Left ventricle myocardium inferior (tissue), 1 donor: Measurements from ENCODE around the gene PNPLA8. TPM values are rescaled to one million over a fixed set of nuclear protein-coding genes. Genes with fewer than 3 reads are reported as not detected.

Experiments
- DNase-seq: peaks from one replicate; pipeline ENCODE4 v3.0.0-alpha.2; 2020
- H3K27ac ChIP-seq: fragments of 200-600 bp; replicated peaks from 2 replicates; pipeline ENCODE4 v1.8.0; 2021
- H3K27me3 ChIP-seq: fragments of 200-600 bp; 2 replicates; pipeline ENCODE4 v1.8.0; 2021; ENCODE audit warnings: low read depth
- H3K36me3 ChIP-seq: fragments of 200-600 bp; 2 replicates; pipeline ENCODE4 v1.8.0; 2021
- H3K4me1 ChIP-seq: fragments of 200-600 bp; 2 replicates; pipeline ENCODE4 v1.8.0; 2021
- H3K4me3 ChIP-seq: fragments of 200-600 bp; 2 replicates; pipeline ENCODE4 v1.8.0; 2021; ENCODE audit warnings: mild to moderate bottlenecking, moderate library complexity
- H3K9me3 ChIP-seq: fragments of 200-600 bp; replicated peaks from 2 replicates; pipeline ENCODE4 v1.8.0; 2021
- CTCF ChIP-seq: fragments of 200-600 bp; IDR thresholded peaks from 2 replicates; pipeline ENCODE4 v1.8.0; 2021; ENCODE audit warnings: antibody characterized with exemption, mild to moderate bottlenecking, borderline replicate concordance
- intact Hi-C: fragments of 100-400 bp; cut with micrococcal nuclease; formaldehyde crosslinking; loops from one replicate; pipeline ENCODE4 v1.11.0; 2022
- total RNA-seq: library from RNA; stranded (reverse); fragmentation: NEBNext Ultra II Directional; extraction: Animal tissue kit (Norgen Biotek cat#: 25700); gene quantifications from one replicate; pipeline ENCODE4 v1.2.1, GENCODE V29; 2021
- donor health status: DM: no; HTN: yes; CAD: no; lungs with severe emphysema.

PNPLA8 gene
- total RNA-seq, 1 donor from 2014 or later: 32.4 TPM

- TF ChIP-seq CTCF: peak; percentile 85
- Histone ChIP-seq H3K9me3 (no peaks in the 10 kb centered on the region), H3K4me3 (no peak overlapping the region), H3K27ac (no peak overlapping the region), H3K36me3 (peaks cover 59% of the 10 kb centered on the region), H3K4me1 (no peaks in the 10 kb centered on the region), H3K27me3 (no peaks in the 10 kb centered on the region)
- intact Hi-C loops: loop anchor here (5.0 kb wide), 1 partner anchor 315 kb away; no protein-coding TSS in a partner anchor
- DNase-seq: no peak
Measured at GRCh38 chr7:108497082-108497725, 28.7 kb downstream of the PNPLA8 start.

- H3K36me3 ChIP-seq: peaks cover 57% of the 10 kb centered on the region
- no peak for DNase-seq
- no peak overlapping the region for H3K4me3 ChIP-seq
- no peak overlapping the region for H3K27ac ChIP-seq
- intact Hi-C loops: no loop called here
- no peak for TF ChIP-seq CTCF
- no peaks in the 10 kb centered on the region for H3K9me3 ChIP-seq
- H3K27me3 ChIP-seq: no peaks in the 10 kb centered on the region
- H3K4me1 ChIP-seq: peaks cover 7% of the 10 kb centered on the region
Measured at GRCh38 chr7:108492742-108493141, 33.2 kb downstream of the PNPLA8 start.

GRCh38 chr7:108488768-108489538, 37.0 kb downstream of the PNPLA8 start:
- intact Hi-C loops: no loop called here
- Histone ChIP-seq H3K9me3 (no peaks in the 10 kb centered on the region), H3K4me3 (no peak overlapping the region), H3K27me3 (no peaks in the 10 kb centered on the region), H3K27ac (no peak overlapping the region), H3K4me1 (peaks cover 7% of the 10 kb centered on the region), H3K36me3 (peaks cover 47% of the 10 kb centered on the region)
- TF ChIP-seq CTCF: no peak
- DNase-seq: no peak

GRCh38 chr7:108487646-108488045, 38.3 kb downstream of the PNPLA8 start:
- Histone ChIP-seq H3K27me3 (no peaks in the 10 kb centered on the region), H3K4me1 (peaks cover 7% of the 10 kb centered on the region), H3K4me3 (no peak overlapping the region), H3K27ac (no peak overlapping the region), H3K9me3 (no peaks in the 10 kb centered on the region), H3K36me3 (peaks cover 53% of the 10 kb centered on the region)
- DNase-seq: no peak
- intact Hi-C loops: no loop called here
- no peak for TF ChIP-seq CTCF

GRCh38 chr7:108486291-108486966, 39.5 kb downstream of the PNPLA8 start:
- Histone ChIP-seq H3K9me3 (no peaks in the 10 kb centered on the region), H3K4me1 (peaks cover 7% of the 10 kb centered on the region), H3K36me3 (peaks cover 65% of the 10 kb centered on the region), H3K4me3 (no peak overlapping the region), H3K27ac (no peak overlapping the region), H3K27me3 (no peaks in the 10 kb centered on the region)
- no peak for TF ChIP-seq CTCF
- intact Hi-C loops: no loop called here
- no peak for DNase-seq
